ENCODE measurements around the gene TACSTD2.

DNA sequence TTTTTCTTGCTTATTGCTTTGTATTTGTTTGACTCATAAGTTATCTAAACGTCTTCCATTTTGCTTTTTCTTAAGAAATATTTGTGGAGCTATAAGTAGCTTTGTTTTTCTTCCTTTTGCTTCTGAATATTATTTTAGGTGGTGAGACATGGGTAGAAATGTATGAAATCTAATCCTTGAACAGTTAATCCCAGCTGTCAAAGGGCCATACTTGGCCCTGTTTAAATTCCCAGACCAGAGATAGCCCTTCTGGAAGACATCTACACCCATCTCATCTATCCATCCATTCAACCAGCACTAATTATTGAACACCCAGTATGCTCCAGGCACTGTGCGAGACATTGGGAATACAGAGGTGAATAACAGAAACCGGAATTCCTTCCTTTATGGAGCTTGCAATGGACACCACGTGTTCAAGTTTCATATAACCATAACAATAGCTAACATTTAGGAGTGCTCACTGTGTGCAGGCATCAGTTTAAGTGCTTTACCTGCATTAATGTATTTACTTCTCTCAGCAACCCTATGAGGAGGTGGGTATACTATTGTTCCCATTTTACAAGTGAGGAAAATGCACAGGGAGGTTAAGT, 8.7 kb downstream of the TACSTD2 start:
- no peak for TF ChIP-seq CTCF (conservative IDR thresholded peaks at IDR 0.05; ENCODE audit: low read length)
- TF ChIP-seq EZH2phosphoT487 (IDR thresholded peaks at IDR 0.05; ENCODE audit: borderline replicate concordance, low read depth, low read length) = no peak
